Measurements from ENCODE around the gene ZMAT3. TPM values are rescaled to one million over a fixed set of nuclear protein-coding genes. Genes with fewer than 3 reads are reported as not detected.

The ZMAT3 gene
- total and polyA plus RNA-seq, 2 experiments from 2014 or later = 7.6 to 9.5 TPM

DNA sequence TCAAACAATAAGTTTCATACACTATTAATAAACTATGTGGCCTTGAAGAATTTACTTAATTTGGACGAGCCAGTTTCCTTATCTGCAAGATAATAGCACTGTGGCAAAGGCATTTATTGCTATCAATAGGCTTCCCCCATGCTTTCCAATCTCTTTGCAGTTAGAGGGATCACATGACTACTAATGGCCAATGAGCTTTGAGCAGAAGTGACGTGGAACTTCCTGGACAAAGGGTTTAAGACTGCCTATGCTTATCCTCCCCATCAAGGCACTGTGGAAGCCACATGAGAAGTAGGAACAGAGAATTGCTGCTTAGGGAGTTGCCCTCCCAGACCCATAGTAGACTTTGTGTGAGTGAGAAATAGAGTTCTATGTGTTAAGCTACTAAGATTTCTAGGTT is 16.7 kb upstream of the ZMAT3 start:
- DNase-seq (ENCODE audit: low read depth in 1 of 2, low spot score in 1 of 2) = no peak
- no peaks in the 10 kb centered on the region for H3K27me3 ChIP-seq
- TF ChIP-seq, protein P1, sequence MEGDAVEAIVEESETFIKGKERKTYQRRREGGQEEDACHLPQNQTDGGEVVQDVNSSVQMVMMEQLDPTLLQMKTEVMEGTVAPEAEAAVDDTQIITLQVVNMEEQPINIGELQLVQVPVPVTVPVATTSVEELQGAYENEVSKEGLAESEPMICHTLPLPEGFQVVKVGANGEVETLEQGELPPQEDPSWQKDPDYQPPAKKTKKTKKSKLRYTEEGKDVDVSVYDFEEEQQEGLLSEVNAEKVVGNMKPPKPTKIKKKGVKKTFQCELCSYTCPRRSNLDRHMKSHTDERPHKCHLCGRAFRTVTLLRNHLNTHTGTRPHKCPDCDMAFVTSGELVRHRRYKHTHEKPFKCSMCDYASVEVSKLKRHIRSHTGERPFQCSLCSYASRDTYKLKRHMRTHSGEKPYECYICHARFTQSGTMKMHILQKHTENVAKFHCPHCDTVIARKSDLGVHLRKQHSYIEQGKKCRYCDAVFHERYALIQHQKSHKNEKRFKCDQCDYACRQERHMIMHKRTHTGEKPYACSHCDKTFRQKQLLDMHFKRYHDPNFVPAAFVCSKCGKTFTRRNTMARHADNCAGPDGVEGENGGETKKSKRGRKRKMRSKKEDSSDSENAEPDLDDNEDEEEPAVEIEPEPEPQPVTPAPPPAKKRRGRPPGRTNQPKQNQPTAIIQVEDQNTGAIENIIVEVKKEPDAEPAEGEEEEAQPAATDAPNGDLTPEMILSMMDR (IDR thresholded peaks at IDR 0.05; ENCODE audit: low read depth, low read length) = no peak
- H3K36me3 ChIP-seq = no peaks in the 10 kb centered on the region
- no peak overlapping the region for H3K27ac ChIP-seq
- H3K4me3 ChIP-seq = no peak overlapping the region
- no peaks in the 10 kb centered on the region for H3K4me1 ChIP-seq (ENCODE audit: low read depth)
- H3K9me3 ChIP-seq (ENCODE audit: low read depth) = no peaks in the 10 kb centered on the region

DNA sequence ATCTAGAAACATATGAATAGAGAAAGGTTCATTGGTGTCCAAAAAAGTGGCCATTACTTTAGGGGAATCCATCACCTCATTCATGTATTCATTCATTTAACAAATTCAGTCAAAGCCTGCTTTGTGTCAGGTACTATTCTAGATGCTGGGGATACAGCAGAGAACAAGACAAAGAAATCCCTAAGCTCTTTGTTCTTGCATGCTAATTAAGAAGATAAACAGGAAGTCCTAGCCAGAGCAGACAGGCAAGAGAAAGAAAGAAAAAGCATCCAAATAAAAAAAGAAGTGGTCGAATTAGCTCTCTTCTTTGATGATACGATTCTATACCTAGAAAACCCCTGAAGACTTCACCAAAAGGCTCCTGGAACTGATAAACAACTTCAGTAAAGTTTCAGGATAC is 12.4 kb upstream of the ZMAT3 start:
- H3K27ac ChIP-seq = no peak overlapping the region
- no peak for DNase-seq (ENCODE audit: low read depth in 1 of 2, low spot score in 1 of 2)

DNA sequence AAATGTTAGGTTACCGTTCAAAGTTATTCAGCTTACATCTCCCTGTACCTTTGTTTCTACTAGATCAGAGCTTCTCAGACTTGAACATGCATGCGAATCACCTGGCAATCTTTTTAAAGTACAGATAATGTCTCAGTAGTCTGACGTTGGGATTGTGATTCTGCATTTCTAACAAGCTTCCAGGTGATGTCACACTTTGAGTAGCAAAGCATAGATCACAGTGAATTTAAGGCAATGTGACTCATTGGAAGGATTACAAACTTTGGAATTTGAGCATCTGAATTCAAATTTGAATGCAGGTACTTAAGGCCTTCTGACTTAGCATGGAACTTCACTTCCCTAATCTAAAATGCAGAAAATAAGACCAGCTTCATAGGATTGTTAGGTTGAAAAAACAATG is 10.8 kb upstream of the ZMAT3 start:
- Histone ChIP-seq H3K27ac (no peak overlapping the region), H3K36me3 (no peaks in the 10 kb centered on the region), H3K4me3 (no peak overlapping the region), H3K9me3 (ENCODE audit: low read depth) (no peaks in the 10 kb centered on the region), H3K4me1 (ENCODE audit: low read depth) (no peaks in the 10 kb centered on the region), H3K27me3 (no peaks in the 10 kb centered on the region)
- DNase-seq (ENCODE audit: low read depth in 1 of 2, low spot score in 1 of 2) = no peak
- TF ChIP-seq, protein P1 (IDR thresholded peaks at IDR 0.05; ENCODE audit: low read depth, low read length) = no peak

More for the DNA sequence above, 12.4 kb upstream of the ZMAT3 start:
- no peaks in the 10 kb centered on the region for H3K9me3 ChIP-seq (ENCODE audit: low read depth)
- TF ChIP-seq, protein P1 (IDR thresholded peaks at IDR 0.05; ENCODE audit: low read depth, low read length) = no peak
- no peaks in the 10 kb centered on the region for H3K27me3 ChIP-seq
- no peaks in the 10 kb centered on the region for H3K36me3 ChIP-seq
- no peaks in the 10 kb centered on the region for H3K4me1 ChIP-seq (ENCODE audit: low read depth)
- no peak overlapping the region for H3K4me3 ChIP-seq

DNA sequence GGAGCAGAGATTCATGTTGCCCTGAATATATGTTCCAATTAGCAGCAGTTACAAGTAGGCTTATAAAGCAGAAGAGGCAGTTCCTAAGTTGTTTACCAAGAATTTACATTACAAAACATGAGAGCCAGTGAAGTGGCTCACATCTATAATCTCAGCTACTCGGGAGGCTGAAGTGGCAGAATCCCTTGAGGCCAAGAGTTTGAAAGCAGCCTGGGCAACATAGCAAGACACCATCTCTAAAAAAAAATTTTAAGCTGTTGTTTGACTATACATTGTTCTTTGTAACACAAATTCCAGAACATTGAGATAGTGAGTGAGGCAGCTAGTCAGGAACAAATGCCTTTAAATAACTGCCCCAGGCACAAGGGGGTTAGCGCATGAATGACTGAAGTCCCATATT is 10.3 kb upstream of the ZMAT3 start:
- no peaks in the 10 kb centered on the region for H3K4me1 ChIP-seq (ENCODE audit: low read depth)

DNA sequence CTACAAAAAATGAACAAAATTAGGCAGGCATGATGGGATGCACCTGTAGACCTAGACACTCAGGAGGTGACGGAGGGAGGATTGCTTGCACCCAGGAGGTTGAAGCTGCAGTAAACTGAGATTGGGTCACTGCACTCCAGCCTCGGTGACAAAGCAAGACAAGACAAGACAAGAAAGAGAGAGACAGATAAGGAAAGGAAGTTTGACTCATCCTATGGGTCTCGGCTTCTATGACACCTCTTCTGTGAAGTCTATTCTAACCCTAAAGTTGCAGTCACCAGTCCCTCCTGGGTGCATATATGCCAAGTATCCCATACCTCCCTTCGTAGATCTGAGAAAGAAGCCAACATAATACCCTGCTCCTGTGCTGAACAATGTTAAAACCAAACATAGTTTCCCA is 7.9 kb upstream of the ZMAT3 start:
- Histone ChIP-seq H3K27ac (no peak overlapping the region), H3K4me3 (no peak overlapping the region), H3K4me1 (ENCODE audit: low read depth) (no peaks in the 10 kb centered on the region), H3K27me3 (no peaks in the 10 kb centered on the region), H3K36me3 (no peaks in the 10 kb centered on the region), H3K9me3 (ENCODE audit: low read depth) (no peaks in the 10 kb centered on the region)
- TF ChIP-seq, protein P1 (IDR thresholded peaks at IDR 0.05; ENCODE audit: low read depth, low read length) = no peak
- DNase-seq (ENCODE audit: low read depth in 1 of 2, low spot score in 1 of 2) = no peak

More for the DNA sequence above, 10.3 kb upstream of the ZMAT3 start:
- no peak overlapping the region for H3K4me3 ChIP-seq
- H3K27me3 ChIP-seq = no peaks in the 10 kb centered on the region
- TF ChIP-seq, protein P1 (IDR thresholded peaks at IDR 0.05; ENCODE audit: low read depth, low read length) = no peak
- H3K36me3 ChIP-seq = no peaks in the 10 kb centered on the region
- no peak overlapping the region for H3K27ac ChIP-seq
- DNase-seq (ENCODE audit: low read depth in 1 of 2, low spot score in 1 of 2) = no peak
- no peaks in the 10 kb centered on the region for H3K9me3 ChIP-seq (ENCODE audit: low read depth)

Data from cardiac muscle cell (in vitro differentiated cells and primary cell).